ENCODE results near the gene LRP3. TPM values are rescaled to one million over a fixed set of nuclear protein-coding genes. Genes with fewer than 3 reads are reported as not detected.
"Not testable (repeated sequence)": the region's sequence is repeated elsewhere in the genome, so short reads cannot be mapped to it uniquely, and the experiment has no call there.

Gene LRP3
- polyA plus RNA-seq, 1 donor from 2014 or later: 60.1 TPM

DNA sequence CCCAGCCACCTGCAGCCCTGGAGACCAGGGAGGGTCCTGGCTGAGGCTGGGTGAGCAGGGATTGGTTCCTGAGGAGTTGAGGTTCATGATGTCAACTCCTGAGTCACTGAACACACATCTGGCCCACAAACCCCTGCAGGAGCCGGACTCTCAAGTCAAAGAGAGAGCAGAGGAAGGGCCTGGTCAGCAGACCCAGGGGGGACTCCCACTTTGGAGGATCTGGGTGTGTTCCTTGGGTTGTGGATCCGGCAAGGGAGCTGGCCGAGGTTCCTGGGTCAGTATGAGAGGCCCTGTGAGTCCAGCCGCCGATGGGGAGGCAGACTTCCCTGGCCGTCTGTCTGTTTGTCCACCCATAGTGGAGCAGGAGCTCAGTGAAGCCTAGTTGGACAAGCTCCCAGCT, 27.5 kb downstream of the LRP3 start:
- H2AFZ ChIP-seq (ENCODE audit: low read depth, low read length): no peak overlapping the region
- no peak overlapping the region for H3K4me3 ChIP-seq (ENCODE audit: low read length)
- H3K27me3 ChIP-seq (ENCODE audit: insufficient read depth, low read depth, low read length): peaks cover 30% of the 10 kb centered on the region
- no peak overlapping the region for H3K9ac ChIP-seq (ENCODE audit: low read length)
- H3K79me2 ChIP-seq (replicated peaks; ENCODE audit: insufficient read depth, low read length): no peaks in the 10 kb centered on the region
- no peak overlapping the region for H3K27ac ChIP-seq (ENCODE audit: low read length)
- no peaks in the 10 kb centered on the region for H3F3A ChIP-seq (ENCODE audit: insufficient read depth, low read length, poor library complexity, severe bottlenecking)
- no peaks in the 10 kb centered on the region for H4K20me1 ChIP-seq (ENCODE audit: insufficient read depth)
- TF ChIP-seq MXI1 (conservative IDR thresholded peaks at IDR 0.05; ENCODE audit: poor library complexity, severe bottlenecking): no peak
- no peak overlapping the region for H3K4me2 ChIP-seq (ENCODE audit: low read length)
- no peaks in the 10 kb centered on the region for H3K9me3 ChIP-seq (ENCODE audit: low read length)
- H3K36me3 ChIP-seq (ENCODE audit: insufficient read depth, low read length): no peaks in the 10 kb centered on the region
- H3K9me2 ChIP-seq (ENCODE audit: insufficient read depth, low read length): no peaks in the 10 kb centered on the region

DNA sequence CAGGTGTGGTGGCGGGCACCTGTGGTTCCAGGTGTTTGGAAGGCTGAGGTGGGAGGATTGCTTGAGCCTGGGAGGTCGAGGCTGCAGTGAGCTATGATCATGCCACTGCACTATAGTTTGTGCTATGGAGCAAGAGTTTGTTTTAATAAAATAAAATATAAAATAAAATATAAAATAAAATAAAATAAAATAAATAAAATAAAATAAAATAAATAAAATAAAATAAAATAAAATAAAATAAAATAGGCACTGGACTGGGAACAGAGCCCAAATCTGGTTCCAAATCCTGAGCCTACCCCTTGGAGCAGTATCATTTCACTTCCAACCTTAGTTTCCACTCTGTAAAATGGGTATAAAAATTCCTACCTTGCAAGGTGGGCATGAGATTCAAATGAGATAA, 28.1 kb downstream of the LRP3 start:
- H3K79me2 ChIP-seq (replicated peaks; ENCODE audit: insufficient read depth, low read length); H3K27ac ChIP-seq (ENCODE audit: low read length); H3K9me3 ChIP-seq (ENCODE audit: low read length); H3F3A ChIP-seq (ENCODE audit: insufficient read depth, low read length, poor library complexity, severe bottlenecking); H4K20me1 ChIP-seq (ENCODE audit: insufficient read depth); H3K9me2 ChIP-seq (ENCODE audit: insufficient read depth, low read length); H3K9ac ChIP-seq (ENCODE audit: low read length); H2AFZ ChIP-seq (ENCODE audit: low read depth, low read length); H3K4me3 ChIP-seq (ENCODE audit: low read length); H3K4me2 ChIP-seq (ENCODE audit: low read length); H3K36me3 ChIP-seq (ENCODE audit: insufficient read depth, low read length): not testable (repeated sequence)
- H3K27me3 ChIP-seq (ENCODE audit: insufficient read depth, low read depth, low read length): peaks cover 36% of the 10 kb centered on the region

DNA sequence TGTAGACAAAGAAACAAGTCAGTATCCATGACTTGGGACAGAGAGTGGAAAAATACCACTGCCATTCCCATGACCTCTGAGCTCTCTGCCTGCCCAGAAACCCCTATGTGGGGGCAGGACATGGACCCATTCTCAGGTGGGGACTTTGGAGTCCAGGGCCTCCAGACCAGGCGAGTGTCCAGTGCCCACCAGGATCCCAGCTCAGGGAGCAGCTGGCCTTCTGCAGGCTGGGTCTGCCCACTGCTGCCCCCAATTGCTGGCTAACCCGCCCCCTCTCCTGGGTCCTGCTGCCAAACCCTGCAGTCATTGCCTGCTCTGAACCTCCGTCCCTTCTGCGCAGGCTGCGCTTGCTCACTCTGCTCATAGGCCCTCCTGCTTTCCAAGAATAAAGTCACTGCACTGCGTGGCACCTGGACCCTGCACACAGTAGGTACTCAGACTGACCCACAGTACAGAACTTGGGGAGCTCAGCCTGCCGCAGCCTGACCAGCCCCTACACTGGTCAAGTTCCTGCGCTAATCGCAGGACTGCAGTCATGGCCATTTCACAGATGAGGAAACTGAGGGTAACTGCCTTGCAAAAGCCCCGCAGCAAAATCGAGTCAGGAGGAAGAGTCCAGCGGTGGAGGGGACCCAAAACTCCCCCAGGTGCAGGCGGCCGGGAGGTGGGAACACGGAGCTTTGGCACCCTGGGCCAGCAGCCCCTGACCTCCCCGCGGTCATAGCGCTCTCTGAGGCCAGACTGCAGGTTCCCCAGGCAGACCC, 30.7 kb downstream of the LRP3 start:
- Histone ChIP-seq H3K9ac (ENCODE audit: low read length) (no peak overlapping the region), H3K4me2 (ENCODE audit: low read length) (no peak overlapping the region), H3K9me2 (ENCODE audit: insufficient read depth, low read length) (no peaks in the 10 kb centered on the region), H3K9me3 (ENCODE audit: low read length) (peaks cover 17% of the 10 kb centered on the region), H2AFZ (ENCODE audit: low read depth, low read length) (no peak overlapping the region), H3K79me2 (replicated peaks; ENCODE audit: insufficient read depth, low read length) (no peaks in the 10 kb centered on the region), H3F3A (ENCODE audit: insufficient read depth, low read length, poor library complexity, severe bottlenecking) (no peaks in the 10 kb centered on the region), H3K27ac (ENCODE audit: low read length) (no peak overlapping the region), H3K4me3 (ENCODE audit: low read length) (no peak overlapping the region), H4K20me1 (ENCODE audit: insufficient read depth) (no peaks in the 10 kb centered on the region), H3K36me3 (ENCODE audit: insufficient read depth, low read length) (no peaks in the 10 kb centered on the region), H3K27me3 (ENCODE audit: insufficient read depth, low read depth, low read length) (peaks cover 50% of the 10 kb centered on the region)
- no peak for TF ChIP-seq TAF1 (IDR thresholded peaks at IDR 0.05; ENCODE audit: low read depth)
- no peak for TF ChIP-seq EP300 (conservative IDR thresholded peaks at IDR 0.05; ENCODE audit: poor library complexity, severe bottlenecking)
- TF ChIP-seq, protein P1, sequence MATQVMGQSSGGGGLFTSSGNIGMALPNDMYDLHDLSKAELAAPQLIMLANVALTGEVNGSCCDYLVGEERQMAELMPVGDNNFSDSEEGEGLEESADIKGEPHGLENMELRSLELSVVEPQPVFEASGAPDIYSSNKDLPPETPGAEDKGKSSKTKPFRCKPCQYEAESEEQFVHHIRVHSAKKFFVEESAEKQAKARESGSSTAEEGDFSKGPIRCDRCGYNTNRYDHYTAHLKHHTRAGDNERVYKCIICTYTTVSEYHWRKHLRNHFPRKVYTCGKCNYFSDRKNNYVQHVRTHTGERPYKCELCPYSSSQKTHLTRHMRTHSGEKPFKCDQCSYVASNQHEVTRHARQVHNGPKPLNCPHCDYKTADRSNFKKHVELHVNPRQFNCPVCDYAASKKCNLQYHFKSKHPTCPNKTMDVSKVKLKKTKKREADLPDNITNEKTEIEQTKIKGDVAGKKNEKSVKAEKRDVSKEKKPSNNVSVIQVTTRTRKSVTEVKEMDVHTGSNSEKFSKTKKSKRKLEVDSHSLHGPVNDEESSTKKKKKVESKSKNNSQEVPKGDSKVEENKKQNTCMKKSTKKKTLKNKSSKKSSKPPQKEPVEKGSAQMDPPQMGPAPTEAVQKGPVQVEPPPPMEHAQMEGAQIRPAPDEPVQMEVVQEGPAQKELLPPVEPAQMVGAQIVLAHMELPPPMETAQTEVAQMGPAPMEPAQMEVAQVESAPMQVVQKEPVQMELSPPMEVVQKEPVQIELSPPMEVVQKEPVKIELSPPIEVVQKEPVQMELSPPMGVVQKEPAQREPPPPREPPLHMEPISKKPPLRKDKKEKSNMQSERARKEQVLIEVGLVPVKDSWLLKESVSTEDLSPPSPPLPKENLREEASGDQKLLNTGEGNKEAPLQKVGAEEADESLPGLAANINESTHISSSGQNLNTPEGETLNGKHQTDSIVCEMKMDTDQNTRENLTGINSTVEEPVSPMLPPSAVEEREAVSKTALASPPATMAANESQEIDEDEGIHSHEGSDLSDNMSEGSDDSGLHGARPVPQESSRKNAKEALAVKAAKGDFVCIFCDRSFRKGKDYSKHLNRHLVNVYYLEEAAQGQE (IDR thresholded peaks at IDR 0.05; ENCODE audit: borderline replicate concordance): no peak
- TF ChIP-seq, protein P2, sequence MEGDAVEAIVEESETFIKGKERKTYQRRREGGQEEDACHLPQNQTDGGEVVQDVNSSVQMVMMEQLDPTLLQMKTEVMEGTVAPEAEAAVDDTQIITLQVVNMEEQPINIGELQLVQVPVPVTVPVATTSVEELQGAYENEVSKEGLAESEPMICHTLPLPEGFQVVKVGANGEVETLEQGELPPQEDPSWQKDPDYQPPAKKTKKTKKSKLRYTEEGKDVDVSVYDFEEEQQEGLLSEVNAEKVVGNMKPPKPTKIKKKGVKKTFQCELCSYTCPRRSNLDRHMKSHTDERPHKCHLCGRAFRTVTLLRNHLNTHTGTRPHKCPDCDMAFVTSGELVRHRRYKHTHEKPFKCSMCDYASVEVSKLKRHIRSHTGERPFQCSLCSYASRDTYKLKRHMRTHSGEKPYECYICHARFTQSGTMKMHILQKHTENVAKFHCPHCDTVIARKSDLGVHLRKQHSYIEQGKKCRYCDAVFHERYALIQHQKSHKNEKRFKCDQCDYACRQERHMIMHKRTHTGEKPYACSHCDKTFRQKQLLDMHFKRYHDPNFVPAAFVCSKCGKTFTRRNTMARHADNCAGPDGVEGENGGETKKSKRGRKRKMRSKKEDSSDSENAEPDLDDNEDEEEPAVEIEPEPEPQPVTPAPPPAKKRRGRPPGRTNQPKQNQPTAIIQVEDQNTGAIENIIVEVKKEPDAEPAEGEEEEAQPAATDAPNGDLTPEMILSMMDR (IDR thresholded peaks at IDR 0.05; ENCODE audit: poor library complexity, severe bottlenecking): no peak
- TF ChIP-seq POLR2AphosphoS5 (IDR thresholded peaks at IDR 0.05): no peak
- no peak for TF ChIP-seq MXI1 (conservative IDR thresholded peaks at IDR 0.05; ENCODE audit: poor library complexity, severe bottlenecking)
- no peak for TF ChIP-seq SMC3 (conservative IDR thresholded peaks at IDR 0.05; ENCODE audit: poor library complexity)
- TF ChIP-seq RAD21 (conservative IDR thresholded peaks at IDR 0.05): no peak

All from neural cell (in vitro differentiated cells).